Stimulated activated CD8-positive, alpha-beta memory T cell treated with anti-CD3 and anti-CD28 coated beads, Interleukin-12 subunit alpha, Interleukin-12 subunit beta, amount 100 ng/mL, for 4 hours (primary cell): ENCODE results near the gene G6PC2.
"Not testable (repeated sequence)": the region's sequence is repeated elsewhere in the genome, so short reads cannot be mapped to it uniquely, and the experiment has no call there.

Experiments used
- DNase-seq: peaks from one replicate; pipeline ENCODE4 v3.0.0-alpha.2; 2020; ENCODE audit warnings: low read depth

G6PC2 gene

DNA sequence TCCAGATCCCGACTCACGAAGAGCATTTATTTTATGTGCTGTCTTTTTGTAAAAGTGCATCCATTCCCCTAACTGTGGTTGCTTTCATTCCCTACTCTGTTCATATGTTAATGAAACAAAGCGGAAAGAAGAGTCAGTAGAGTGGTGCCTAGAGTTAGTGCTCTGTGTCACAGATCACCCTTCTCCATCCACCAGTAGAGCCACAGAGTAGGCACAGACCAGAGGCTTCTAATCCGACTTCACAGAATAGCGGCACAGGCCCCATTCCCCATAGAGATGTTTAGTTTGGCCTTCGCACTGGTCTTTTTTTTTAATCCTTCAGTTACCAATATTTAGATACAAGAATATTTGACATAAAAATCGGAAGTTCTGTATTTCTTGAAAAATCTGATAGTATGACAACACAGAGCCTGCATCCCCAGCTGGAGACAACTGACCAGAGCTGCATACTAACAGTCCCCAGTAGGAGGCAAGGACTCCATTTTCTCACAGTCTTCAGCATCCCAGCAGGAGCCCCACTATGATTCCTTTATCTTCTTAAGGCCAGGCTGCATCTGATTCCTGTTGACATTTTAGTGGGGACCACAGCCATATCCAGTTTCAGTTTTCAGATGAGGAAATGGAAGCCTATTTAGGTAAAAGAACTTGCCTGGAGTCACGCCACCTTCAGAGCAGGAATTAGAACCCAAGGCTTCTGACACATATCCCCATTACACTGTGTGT lies 7.0 kb downstream of the G6PC2 start:
- DNase-seq = no peak

DNA sequence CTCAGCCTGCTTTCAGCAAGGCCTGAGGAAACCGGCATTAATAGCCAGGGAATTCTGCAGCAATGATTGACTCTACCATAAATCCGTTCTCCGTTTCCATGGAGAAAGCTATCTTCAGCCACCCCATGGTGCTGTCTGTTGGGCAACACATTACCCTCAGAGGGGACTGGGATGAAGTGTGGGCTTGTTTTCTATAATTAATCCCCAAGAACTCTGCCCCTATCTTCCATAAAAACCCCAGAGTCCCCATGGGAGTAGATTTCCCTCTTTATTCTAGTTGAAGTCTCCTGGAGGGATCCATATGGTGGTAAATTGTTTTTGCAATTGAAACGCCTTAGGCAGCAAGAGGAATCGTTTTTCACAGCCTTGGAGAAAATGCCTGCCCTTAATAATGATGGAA lies 9.2 kb downstream of the G6PC2 start:
- DNase-seq = no peak

DNA sequence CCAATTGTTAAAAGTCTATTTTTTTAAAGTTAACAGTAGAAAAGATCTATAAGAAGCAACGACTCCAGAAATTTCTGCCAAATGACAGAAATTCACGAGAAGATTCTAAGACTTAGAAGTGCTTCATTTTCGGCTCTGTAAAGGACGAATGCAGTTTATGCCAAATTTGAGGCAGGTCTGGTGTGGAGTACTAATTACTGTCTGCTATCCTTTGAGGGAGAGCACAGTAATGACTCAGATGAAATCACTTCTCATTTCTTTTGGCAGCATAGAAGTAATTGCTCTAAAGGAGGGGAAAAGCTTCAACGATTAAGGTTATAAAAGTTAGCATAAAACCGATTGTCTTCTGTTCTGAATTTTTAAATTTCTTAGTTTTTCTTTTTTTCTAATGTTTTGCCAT lies 11.4 kb downstream of the G6PC2 start:
- DNase-seq = no peak

DNA sequence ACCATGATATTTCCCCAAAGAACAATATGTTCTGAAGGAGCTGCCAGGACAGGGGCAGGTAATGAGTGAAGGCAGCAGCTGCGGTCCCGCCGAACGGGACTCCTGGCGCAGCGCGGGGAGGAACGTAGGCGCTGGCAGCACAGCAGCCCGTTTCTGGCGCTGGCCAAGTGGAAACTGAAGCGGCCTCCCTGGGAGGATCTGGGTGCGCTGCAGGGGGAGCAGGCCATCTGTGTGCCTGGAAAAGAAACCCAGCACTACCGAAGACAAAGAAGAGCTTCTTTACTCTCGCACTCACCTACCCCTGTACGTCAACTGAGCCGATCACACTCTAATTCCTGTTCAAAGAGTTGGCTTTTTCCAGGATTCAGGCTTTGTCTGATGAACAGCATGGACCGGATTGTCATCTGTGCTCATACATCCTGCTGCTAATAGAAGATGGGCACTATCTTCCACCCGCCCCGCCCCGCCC lies 11.8 kb downstream of the G6PC2 start:
- no peak for DNase-seq

DNA sequence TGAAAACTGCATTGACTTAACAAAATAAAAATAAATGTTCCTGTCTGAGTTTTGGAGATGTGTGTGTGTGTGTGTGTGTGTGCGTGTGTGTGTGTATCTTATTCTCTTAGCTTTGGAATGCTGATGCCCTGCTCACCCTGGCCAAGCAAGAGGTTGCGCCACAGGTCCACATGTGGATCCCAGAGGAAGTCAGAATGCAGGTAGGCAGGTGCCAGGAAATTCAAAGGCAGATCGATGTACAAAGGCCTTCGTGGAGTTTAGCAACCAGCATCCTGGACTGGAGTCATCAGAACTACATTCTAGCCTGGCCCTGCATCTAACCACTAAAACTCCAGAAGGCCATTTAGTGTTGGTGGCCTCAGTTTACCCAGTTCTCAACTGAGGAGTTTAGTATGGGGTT lies 12.4 kb downstream of the G6PC2 start:
- no peak for DNase-seq

DNA sequence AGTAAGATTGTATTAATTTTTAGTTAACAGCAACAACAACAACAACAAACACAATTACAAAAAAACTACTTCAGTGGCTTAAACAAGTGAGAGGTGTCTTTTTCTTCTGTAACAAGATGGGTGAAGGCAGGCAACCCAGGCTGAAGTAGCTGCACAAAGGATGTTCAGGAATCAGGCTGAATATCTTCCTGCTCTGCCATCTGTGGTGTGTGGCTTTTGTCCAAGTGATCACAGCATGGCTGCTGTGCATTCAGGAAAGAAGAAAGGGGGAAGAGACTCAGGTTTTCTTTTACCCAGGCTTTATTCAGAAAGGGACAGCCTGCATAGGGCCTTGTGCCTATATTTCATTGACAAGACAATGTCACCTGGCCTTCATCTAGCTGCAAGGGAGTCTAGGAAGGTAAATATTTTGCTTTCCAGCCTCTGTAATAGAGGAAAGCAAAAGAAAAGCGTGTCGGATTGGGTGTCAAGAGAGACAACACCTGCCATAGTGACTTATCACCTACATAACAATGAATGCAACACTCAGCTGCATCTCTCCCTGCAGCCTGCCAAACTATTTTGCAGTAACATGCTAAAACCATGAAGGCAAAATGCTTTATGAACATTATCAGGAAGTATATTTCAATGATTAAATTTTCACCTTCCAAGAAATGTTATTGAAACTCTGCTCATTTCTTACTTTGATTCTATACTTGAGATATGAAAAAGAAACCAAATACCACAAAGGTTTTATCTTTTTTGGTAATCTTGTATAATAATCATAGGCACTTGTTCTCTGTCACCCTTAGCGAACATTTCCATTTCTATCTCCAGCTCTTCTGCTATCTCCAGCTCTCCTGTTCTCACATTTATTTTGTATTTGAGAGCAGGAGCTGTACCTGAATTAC lies 14.6 kb downstream of the G6PC2 start:
- no peak for DNase-seq

DNA sequence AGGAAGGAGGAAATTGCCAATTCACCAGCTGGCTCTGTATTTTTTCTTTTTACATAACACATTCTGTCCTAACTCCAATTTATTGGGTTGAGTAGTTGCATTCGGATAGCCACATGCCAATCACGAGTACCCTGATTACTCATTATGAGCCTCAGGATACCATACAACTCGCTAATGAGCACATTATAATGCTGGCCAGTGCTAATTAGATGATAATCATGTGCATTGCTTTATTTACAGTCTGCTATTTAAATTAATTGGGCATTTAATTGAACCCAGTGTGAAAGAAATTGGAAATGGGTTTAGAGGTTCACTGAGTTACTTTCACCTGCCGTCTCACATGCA lies 15.2 kb downstream of the G6PC2 start:
- DNase-seq = no peak

DNA sequence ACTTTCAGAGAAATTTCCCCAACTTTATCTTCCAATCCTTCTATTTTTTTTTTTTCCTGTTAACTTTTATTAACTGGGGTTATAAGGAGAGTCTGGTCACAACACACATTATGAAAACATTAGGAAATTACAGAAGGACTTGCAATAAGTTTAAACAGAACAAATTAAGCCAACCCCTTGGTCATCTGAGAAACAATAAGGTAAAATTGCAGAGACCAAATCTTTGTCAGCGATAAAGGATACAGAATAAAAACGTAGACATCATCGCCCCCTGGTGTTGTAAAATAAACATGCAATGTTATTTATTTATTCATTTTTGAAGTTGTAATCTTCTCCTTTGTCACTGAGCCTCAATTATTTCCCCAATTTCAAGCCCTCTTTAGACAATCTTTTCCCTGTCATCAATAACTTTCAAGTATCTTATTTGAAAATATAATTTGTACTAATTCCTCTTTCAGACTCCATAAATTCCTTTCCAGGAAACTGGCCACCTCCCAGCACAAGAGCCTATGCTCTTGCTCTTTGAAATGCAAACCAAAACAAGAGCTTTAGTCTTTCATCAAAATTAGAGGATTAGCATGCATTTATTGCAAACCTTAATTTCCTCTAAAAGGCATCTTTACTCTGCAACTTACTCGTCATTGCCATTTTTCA lies 19.5 kb downstream of the G6PC2 start:
- no peak for DNase-seq

DNA sequence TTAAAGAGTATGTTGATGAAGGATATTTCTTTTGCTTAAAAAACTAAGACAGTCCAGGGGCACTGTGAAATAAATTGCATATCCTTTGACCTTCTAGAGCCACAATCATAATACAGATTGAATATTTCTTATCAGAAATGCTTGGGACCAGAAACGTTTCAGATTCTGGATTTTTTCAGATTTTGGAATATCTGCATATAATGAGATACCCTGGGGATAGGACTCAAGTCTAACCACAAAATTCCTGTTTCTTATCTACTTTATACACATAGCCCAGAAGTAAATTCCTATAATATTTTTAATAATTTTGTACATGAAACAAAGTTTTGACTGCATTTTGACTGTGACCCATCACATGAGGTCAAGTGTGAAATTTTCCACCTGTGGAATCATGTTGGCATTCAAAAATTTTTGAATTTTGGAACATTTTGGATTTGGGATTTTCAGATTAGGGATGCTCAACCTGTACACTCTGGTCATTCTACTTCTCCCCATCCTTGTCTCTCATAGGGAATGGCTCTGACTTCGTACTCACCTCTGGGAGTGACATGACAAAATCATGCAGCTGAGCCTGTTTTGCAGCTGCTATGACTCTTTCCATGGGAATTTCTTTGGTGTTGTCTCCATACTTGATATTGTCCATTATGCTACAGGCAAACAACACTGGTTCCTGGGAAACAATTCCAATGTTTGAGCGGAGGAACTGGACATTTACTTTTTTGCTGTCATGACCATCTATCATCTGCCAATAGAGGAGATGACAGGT lies 25.7 kb downstream of the G6PC2 start:
- DNase-seq = no peak

DNA sequence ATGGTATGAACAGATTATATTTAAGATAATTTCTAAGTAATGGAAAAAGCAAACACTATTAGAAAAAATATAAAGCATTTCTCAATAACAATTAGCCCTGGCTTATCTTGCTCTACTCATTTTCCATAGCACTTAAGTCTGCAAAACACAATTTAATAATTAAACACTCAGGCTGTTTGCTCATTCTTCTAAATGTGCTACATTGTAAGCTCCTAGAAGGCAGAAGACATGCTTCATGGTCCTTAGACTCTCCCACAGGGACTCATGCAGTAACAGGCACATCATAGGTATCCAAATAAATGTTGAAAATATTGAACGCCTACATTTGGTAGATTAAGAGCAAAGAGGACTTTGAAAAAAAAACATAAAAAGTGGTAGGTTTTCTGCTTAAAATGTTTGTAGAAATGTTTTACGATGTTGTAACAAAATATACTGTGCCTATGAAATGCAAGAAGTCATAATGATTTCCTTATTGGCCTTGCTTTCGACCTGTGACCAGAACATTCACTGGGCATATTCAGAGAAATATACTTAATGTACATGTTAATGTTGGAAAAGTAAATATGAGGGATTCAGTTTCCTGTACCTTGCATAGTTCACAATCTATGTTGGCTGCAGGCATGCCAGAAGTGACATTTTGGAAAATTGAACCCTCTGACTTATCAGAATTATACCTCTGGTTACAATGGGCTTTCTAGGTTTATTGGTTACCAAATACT lies 27.2 kb downstream of the G6PC2 start:
- DNase-seq = no peak

DNA sequence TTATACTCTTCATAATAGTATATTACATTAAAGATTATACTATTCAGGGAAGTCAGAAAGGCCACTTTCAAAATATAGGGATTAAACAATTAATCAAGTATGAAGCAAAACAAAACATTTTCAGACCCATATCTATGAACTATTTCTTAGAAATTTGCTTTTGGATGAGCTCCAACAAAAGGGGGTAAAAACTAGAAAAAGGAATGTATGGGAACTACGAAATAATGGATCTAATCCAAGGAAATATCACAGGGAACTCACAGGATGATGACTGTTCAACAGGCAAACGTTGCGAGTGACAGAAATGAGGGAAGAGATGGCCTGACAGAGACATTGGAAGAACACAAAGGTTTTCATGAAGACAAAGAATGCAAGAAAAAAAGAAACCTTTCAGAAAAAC lies 27.9 kb downstream of the G6PC2 start:
- DNase-seq = no peak

DNA sequence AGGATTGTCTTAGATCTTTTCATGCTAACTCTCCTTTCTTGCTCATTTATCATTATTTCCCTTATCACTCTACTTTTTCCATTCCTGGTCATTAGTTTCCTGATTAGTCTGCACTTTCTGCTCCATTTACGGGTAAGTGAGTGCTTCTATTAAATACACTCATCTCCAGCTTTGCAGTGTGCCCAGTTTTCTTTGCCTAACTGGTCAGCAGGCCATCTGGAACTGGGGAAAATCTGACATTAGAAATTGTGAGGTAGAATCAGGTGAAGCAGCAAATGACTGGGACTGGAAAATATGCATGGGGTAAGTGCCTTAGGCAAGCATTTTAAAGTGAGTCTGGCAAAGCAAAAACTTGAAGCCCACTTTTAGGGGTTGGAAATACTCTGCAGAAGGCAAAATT lies 29.2 kb downstream of the G6PC2 start:
- DNase-seq = no peak

DNA sequence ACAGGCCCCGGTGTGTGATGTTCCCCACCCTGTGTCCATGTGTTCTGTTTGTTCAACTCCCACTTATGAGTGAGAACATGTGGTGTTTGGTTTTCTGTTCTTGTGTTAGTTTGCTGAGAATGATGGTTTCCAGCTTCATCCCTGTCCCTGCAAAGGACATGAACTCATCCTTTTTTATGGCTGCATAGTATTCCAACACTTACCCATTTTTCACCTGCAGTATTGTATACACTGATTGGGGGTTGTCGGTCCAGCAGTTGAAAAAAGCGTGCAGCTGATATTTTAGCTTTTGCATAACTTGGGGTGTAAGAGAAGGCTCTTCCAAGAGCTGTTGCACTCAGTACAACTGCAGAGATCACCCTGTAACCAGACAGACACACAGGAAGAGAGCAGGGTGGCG lies 31.1 kb downstream of the G6PC2 start:
- DNase-seq = not testable (repeated sequence)

DNA sequence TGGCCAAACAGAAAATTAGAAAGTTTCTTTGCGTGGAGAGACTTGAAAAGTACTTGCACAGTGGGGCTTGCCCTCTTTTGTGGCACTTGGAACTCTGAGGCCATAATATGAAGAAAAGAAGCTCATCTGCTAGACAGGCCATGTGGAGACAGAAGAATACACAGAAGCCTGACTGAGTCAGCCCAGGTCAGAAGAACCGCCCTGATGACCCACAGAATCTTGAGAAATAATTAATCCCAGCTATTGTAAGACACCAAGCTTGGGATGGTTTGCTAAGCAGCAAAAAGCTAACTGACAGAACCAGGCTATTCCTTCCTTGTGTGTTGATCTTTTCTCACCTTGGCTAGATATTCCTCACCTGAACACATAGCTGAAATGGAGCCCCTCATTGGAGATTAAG lies 33.7 kb downstream of the G6PC2 start:
- DNase-seq = no peak

DNA sequence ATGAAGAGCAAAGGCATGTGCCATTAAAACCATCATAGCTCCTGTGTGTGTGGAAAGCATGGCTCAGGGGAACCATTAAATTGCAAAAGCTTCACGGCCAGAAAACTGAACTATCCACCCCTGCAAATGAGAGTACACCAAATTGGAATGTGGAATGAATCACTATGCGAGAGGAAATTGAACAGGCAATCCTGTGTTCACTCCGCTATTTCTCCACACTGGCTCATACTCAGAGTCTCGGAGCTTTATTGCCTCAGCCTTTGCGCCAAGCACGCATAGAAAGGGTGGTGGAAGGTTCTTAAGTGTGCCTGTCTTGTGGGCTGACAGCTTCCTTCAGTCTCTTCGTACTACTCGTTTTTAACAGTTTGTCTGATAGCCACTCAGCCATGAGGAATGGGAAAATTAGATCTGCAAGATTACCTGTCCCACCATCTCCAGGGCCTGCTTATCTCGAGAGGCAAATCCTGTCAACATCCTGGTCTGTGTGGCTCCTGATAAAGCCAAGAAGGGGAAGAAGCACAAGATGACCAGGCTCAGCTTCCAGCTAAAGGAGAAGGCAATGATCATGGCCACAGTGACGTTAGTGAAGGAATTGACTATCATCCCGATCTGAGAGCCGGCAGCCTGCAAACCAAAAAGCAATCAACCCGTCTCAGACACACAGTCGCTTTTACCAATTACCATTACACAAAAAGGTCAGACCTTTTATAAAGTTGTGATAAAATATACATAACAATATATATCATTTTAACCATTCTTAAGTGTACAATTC lies 34.9 kb downstream of the G6PC2 start:
- no peak for DNase-seq

DNA sequence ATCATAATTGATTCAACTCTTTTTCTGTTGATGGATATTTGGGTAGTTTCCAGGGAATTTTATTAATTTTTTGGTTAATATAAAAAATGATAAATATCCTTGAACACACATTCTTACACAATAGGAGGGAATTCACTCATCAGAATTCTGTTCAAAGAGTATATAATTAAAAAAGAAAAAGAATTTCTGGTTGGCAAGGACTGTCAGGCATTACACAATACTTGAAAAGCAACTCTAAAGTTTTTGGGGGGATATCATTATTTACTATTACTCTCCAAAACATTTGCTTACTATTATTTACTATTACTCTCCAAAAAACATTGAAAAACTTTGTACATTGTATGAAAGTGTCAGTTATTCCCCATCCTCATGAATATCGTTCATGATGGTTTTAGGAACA lies 38.0 kb downstream of the G6PC2 start:
- no peak for DNase-seq

DNA sequence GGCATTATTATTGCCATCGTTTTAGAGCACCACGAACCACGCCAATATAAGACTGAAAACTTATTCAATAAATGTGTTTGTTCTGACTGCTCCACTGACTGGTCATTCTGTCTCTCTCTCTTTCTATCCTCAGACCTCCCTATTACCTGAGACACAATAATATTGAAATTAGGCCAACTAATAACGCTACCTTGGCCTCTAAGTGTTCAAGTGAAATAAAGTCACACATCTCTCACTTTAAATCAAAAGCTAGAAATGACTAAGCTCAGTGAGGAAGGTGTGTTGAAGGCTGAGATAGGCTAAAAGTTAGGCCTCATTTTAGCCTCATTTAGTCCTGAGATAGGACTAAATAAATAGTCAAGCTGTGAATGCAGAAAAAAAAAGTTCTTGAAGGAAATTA lies 38.8 kb downstream of the G6PC2 start:
- DNase-seq = no peak

DNA sequence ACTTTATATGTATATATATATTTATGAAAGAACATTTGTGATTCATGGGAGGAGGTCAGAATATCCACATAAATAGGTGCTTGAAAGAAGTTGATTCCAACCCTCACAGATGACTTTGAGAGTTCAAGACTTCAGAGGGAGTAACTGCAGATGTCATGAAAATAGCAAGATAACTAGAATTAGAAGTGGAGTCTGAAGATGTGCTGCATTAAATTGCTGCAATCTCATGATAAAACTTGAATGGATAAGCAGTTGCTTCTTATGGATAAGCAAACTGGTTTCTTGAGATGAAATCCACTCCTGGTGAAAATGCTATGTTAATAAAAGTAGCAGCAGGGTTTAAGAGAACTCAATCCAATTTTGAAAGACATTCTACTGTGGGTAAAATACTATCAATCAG lies 40.2 kb downstream of the G6PC2 start:
- no peak for DNase-seq

DNA sequence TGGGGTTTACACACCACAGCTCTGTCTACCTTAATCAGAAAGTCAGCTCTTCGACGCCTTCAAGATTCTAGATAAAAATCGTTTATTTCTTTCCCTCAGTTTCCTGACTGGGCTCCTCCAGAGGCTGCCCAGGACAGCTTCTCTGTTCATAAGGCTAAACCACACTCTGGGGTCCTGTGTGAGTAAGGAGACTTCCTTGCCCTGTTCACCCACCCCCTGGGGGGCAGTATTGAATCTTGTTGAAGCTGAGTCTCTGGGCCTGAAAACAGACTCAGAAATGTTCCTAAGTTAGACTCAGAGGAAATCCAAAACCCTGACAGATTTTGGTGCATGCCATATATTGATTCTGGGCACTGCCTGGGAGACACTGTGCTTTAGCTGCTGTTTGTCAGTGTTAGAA lies 43.0 kb downstream of the G6PC2 start:
- no peak for DNase-seq

DNA sequence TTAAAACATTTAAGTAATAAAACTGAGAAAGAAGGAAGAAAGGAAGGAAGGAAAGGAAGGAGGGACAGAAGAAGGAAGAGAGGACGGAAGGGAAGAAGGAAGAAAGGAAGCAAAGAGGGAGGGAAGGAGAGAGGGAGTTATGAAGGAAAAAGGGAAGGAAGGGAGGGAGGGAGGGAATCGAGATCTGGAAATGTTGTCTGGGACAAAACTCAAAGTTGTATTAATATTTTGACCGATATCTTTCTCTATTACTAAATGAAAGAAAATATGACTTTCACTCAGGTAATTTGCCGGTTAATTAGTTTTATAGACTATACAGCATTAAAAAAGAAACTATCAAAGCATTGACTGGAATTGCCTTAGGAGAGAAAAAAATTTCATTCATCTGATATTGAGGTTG lies 44.4 kb downstream of the G6PC2 start:
- no peak for DNase-seq
